ENCODE data around the gene DOK7. TPM values are rescaled to one million over a fixed set of nuclear protein-coding genes. Genes with fewer than 3 reads are reported as not detected.
"Not testable (repeated sequence)": the region's sequence is repeated elsewhere in the genome, so short reads cannot be mapped to it uniquely, and the experiment has no call there.

Gene DOK7
- polyA plus RNA-seq, 3 donors = 2.6 to 4.7 (median 2.8) TPM

GRCh38 chr4:3441501-3442459 lies 21.3 kb upstream of the DOK7 start, which contains the start of gene HGFAC:
Gene HGFAC, plus strand, starts transcription at chr4:3441968. Its CDS starts 34 bp downstream, at chr4:3442002.
- DNase-seq = no peak

GRCh38 chr4:3442460-3442958 lies 20.6 kb upstream of the DOK7 start:
- no peak for DNase-seq

GRCh38 chr4:3442959-3443749 lies 20.0 kb upstream of the DOK7 start:
- no peak for DNase-seq

GRCh38 chr4:3443750-3444309 lies 19.3 kb upstream of the DOK7 start:
- DNase-seq = no peak

- DNase-seq = no peak
Measured at GRCh38 chr4:3444351-3445110, 18.6 kb upstream of the DOK7 start.

GRCh38 chr4:3445111-3445820 lies 17.8 kb upstream of the DOK7 start:
- DNase-seq = no peak

GRCh38 chr4:3445829-3446545 lies 17.1 kb upstream of the DOK7 start:
- no peak for DNase-seq

- no peak for DNase-seq
Measured at GRCh38 chr4:3446631-3447320, 16.3 kb upstream of the DOK7 start.

- DNase-seq = no peak
Measured at GRCh38 chr4:3447431-3448395, 15.4 kb upstream of the DOK7 start.

GRCh38 chr4:3449047-3449573 lies 14.0 kb upstream of the DOK7 start:
- DNase-seq = no peak

- DNase-seq = no peak
Measured at GRCh38 chr4:3449574-3450534, 13.3 kb upstream of the DOK7 start.

- DNase-seq = no peak
Measured at GRCh38 chr4:3450643-3451042, 12.5 kb upstream of the DOK7 start.

- DNase-seq = no peak
Measured at GRCh38 chr4:3451956-3452355, 11.2 kb upstream of the DOK7 start.

GRCh38 chr4:3452376-3452775 lies 10.7 kb upstream of the DOK7 start:
- DNase-seq = no peak

- DNase-seq = not testable (repeated sequence)
Measured at GRCh38 chr4:3455596-3455995, 7.5 kb upstream of the DOK7 start.

- no peak for DNase-seq
Measured at GRCh38 chr4:3458371-3458770, 4.7 kb upstream of the DOK7 start.

- DNase-seq = not testable (repeated sequence)
Measured at GRCh38 chr4:3459156-3459555, 4.0 kb upstream of the DOK7 start.
